22Rv1 (cell line): Measurements from ENCODE around the gene KRTAP5-1.
"Not testable (repeated sequence)": the region's sequence is repeated elsewhere in the genome, so short reads cannot be mapped to it uniquely, and the experiment has no call there.

Experiments
- CTCF ChIP-seq: fragments of 450-650 bp; IDR thresholded peaks from 2 replicates; pipeline ENCODE4 v1.5.1; 2017; ENCODE audit warnings: mild to moderate bottlenecking
- ZFX ChIP-seq: fragments of 450-650 bp; IDR thresholded peaks from 2 replicates; pipeline ENCODE4 v1.6.1; 2017; ENCODE audit warnings: antibody characterized with exemption, borderline replicate concordance

GRCh38 chr11:1595994-1596575 is 11.0 kb upstream of the KRTAP5-1 start:
- not testable (repeated sequence) for TF ChIP-seq CTCF, ZFX
